GM12873 (cell line): Measurements from ENCODE around the gene PUDP.

Source experiments
- CTCF ChIP-seq: IDR thresholded peaks from 2 replicates; pipeline ENCODE4 v1.5.1; 2012; ENCODE audit warnings: low read depth, mild to moderate bottlenecking, moderate library complexity, low read length, control low read depth; ENCODE audit not compliant: insufficient read depth; ENCODE audit errors: missing control alignments

Gene PUDP

DNA sequence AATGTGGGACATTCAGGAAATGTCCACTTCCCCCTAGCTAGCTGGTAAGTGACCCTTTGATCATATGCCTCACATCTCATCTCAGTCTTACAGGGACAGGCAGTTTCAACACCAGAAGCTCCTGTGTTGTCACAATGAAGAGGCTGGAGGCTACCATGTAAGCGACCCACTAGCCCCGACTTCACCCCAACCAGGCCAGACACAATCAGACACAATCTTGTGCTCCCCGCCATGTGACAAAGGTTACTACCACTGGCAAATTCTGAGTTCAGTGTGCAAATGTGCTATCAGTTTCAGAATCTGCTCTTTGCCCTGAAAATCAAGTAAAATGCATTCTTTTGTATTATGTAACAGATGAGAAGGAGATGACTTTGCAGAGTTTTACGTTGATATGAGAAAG, 57.3 kb downstream of the PUDP start:
- no peak for TF ChIP-seq CTCF

GRCh38 chrX:7088968-7089615, 58.9 kb downstream of the PUDP start:
- TF ChIP-seq CTCF = peak; percentile 72

- TF ChIP-seq CTCF = no peak
These were observed 61.6 kb downstream of the PUDP start for GRCh38 chrX:7086384-7086783.

DNA sequence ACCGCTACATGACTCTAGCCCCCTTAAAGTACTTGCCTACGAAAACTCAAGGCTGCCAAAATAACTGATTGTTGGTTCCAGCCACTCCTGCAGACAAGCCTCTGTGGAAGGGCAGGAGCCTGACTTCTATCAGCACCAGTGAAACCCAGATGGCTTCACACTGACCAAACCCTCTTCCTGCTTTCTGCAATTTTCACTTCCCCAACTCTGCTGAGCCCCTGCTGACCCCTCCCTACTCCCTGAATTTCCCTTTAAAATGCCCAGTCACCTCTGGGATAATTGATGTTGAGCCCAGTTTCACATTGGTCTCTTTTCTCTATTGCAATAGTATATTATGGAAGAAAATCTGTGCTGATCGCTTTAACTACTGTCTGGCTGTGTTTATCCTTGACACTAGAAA, 62.1 kb downstream of the PUDP start:
- TF ChIP-seq CTCF = no peak

- TF ChIP-seq CTCF = no peak
These were observed 63.1 kb downstream of the PUDP start for GRCh38 chrX:7084841-7085240.

DNA sequence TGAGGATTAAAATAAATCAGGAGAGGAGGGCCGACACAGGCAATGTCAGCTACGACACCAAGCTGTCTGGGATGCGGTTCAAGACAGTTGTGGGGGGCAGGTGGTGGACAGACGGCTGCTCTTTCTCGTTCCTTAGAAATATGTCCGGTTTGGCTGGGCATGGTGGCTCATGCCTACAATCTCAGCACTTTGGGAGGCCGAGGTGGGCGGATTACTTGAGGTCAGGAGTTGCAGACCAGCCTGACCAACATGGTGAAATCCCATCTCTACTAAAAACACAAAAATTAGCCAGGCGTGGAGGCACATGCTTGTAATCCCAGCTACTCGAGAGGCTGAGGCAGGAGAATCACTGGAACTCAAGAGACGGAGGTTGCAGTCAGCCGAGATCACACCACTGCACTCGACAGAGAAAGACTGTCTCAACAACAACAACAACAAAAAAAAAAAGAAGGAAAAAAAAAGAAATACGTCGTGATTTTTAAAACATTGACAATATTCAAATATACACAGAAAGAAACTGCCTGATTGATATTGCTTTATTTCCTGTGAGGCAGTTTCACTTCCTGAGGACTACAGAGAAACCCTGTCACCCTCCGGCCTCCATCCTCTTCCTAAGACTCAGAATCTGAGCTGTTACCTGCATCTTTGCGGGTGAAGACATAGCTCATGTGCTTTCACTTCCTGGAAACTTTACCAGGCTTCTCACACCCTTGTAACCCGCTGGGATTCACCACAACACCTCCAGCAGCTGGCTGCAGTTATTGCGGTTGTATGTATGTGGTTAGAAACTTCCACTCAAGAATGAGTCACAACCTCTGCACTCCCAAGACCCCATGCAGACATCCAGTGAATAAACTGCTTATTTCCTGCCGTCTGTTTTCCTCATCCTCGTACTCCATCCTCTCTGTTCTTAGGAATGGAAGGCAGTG, 64.2 kb downstream of the PUDP start:
- no peak for TF ChIP-seq CTCF

DNA sequence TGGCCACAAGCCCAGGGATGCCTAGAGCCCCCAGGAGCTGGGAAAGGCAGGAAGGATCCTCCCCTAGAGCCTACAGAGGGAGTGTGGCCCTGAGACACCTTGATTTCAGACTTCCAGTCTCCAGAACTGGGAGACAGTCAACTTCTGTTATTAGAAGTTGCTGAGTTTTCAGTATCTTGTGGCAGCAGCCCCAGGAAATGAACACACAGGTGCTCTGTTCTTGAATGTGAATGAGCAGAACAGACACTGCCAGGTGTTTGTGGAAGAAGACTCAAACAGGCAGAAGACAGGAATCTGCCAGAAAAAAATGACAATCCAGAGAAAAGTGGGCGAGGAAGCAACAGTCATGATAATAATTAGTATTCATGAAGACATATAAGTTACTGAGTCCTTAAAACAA, 64.9 kb downstream of the PUDP start:
- no peak for TF ChIP-seq CTCF
